ENCODE measurements around the gene ARHGAP30.
"Not testable (repeated sequence)": the region's sequence is repeated elsewhere in the genome, so short reads cannot be mapped to it uniquely, and the experiment has no call there.

ARHGAP30 gene

DNA sequence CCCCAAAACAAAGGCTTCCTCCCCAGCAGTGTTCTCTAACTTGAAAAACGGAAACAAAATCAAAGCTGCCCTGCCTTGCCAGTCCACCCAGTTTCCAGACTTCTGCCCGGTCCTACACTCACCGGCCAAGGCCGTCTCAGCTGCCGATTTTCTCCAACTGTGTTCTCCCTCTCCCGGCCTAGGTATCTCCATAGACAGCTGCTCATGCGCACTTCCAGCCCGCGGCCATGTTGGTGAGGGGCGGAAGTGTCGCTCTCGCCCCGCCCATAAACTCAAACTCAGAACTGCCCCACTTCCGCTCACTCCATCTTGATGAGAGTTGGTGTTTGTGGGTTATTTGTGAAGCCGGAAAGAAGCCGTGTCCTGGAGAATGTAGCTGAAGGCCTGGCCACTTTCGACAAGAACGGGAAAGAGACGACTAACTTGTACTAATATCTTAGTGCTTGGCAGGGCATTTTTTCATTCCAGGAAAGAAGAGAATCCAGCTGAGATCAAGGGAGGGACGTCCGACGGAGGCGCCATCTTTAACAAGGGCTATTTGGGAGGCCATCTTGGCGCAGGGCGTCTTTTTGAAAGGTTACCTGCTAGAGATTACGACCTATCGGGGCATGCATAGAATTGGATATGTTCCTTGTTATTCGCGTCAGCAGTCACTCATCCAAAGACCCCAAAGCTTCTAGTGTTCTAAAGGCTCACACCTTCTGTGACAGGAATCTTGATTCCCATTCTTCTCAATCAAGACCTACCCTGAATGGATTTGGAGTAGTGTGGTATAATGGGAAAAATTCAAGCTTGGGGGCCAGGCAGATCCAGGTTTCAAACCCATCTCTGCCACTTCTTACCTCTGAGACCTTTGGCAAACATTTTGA, 23.7 kb downstream of the ARHGAP30 start, which contains the start of gene USF1:
USF1 (minus strand) TSS at position 242 of the 869 bp plus-strand sequence. CDS start 2,702 bp downstream, outside the sequence.
- DNase-seq: peak in 55 of 56 donors; percentile 40 to 95 (median 89)

DNA sequence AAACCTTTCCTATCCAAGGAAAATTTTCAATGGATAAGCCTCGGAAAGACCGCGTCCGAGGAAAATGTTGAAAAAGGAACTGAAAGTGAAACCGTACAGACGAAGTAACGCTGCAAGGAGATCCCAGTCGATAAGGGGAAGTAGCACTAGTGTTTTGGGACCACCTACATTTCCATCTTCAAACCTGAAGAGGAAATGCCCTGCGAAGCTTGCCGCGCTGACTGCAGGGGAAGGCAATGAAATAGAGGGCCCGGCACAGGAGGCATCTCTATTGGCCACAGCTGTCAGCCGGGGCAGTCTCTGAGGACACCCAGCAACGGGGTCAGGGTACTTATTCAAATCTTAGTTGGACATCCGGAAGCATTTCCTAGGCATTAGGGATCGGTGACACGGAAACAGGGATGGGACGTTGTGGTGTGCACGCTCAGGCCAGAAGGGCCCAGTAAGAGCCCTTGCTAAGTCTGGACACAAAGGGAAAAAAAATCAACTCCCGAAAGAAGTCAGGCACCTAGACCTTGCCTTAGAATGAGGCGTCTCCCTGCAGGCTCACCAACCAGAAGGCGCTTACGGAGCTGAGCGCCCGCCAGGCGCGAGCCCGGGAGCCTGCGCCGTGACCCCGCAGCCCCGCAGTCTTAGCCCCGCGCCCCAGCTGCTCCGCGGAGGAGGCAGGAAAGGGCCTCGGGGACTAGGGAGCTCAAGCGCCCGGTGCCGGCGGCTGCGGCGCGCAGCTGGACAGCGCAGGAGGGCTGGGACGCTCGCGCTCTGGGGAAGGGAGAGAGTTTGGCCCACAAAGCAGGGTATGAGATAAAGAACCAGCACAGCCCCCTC, 24.6 kb downstream of the ARHGAP30 start:
- DNase-seq: peak in 47 of 56 donors; percentile 18 to 79 (median 58)

DNA sequence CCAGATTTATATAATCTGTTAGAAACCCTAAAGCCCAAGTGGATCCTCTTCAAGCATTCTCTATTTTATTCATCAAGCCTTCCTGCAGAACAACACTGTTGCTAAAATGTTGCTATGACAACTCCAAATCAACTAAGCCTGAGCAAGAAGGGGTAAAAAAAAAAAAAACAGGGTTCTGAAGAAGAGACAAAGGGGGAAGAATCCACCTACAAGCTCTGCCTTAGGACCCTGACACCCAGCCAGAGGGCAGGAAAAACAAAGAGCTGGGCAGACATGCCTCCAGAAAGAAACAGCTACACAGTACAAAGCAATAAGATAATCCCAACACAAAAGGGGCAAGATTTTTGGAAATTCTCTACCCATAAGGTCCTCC, 25.2 kb downstream of the ARHGAP30 start:
- no peak for DNase-seq

DNA sequence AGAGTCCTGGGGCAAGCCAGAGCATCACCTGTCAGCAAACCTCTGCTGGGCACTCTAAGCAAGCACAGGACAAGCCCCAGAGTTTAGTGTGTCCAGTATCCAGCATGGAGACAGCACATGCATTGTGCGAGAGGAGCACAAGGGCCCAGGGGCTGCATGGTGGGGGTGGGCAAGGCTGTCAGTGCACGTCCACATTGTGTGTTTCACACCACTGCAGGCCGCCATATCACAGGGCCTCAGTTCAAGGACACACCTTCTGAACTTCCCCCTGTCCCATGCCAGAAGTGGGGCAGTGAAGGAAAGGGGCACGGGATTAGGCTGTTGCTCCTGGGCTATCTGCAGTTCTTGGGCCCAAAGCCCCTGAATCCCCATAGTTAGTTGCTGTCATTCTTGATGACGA, 30.1 kb downstream of the ARHGAP30 start:
- DNase-seq: no peak

DNA sequence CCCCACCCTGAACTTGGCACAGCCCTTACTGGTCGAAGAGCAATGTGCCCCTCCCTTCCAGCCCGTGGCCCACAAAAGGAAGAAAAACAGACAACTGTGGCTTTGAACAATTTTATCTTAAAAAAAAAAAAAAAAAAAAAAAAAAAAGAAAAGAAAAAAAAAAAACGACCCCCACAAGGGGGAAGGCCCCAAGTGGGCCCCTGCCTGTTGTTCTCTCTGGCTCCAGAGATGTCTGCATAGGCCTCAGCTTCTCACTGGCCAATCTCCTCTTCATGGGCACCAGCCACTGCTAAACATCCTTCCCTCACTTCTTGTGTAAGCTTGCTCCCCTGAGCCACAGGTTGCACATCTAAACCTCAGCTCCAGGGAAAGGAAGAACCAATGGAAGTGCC, 30.5 kb downstream of the ARHGAP30 start:
- no peak for DNase-seq

DNA sequence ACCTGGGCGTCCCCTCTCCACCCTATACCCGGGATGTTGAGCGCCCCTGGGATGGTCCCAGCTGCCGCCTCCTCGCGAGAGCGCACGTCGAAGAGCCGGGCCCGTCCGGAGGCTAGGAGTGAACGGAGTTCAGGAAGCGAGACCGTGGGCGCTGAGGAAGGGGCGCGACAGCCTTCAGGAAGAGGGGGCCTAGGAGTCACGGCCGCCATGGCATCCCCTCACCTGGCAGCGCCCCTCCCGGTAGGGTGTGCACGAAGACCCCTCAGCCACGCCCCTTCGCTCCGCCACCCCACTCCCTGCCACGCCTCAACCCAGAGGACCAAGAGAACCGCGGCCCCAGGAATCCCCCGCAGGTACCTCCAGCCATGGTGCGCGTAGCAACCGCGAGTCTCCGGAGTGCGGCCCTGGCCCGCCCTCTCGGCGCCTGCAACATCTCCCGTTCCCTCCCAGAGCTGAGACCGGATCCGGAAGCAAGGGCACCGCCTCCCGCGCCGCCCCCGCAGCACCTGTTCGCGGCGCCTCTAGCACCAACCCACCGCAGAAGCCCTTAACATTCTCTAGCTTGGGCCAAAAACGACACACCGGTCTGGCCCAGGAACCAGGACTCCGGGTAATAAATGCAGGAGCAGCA, 31.1 kb downstream of the ARHGAP30 start, which contains the start of gene TSTD1:
TSTD1 (minus strand) TSS at position 442 of the 631 bp plus-strand sequence; CDS start at position 367, 75 bp downstream.
- DNase-seq: peak in 35 of 56 donors; percentile 2 to 72 (median 37)

DNA sequence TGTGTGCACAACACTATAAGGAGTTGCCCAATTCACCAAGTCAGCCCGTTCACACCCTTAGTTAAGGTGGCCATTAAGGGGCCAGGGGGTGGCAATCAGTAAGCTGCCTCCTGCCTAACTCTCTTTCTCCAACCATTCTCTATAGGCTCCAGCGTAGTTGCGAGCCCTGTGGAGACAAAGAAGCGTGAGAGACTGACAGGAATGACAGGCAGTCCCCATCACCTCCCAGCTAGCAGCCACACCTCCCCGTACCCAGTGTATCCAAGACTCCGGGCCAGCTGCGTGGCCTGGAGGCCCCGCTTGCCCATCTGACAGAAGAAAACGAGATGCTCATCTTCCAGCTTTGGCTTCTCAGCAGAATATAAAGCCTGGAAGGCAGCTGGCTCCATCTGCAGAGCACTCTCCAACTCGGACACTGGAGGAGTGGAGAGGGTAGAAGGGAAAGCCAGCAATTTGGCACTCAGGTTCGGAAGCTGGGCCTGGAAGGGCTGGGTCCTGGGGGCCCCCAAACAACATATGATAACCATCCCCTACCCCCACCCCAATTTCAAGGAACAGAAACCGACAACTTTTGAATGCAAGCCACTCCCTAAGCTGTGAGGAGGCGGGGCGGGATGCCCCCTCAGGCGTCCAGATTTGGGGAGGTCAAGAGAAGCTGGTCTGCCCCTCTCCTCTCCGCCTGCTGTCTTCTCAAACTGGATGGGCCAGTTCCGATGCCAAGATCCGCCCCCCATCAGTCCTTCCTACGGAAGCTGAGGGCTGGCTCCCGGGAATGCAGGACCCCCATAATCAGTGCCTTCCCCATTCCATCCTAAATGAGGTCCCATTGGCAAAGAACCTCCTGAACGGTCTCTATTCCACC, 31.8 kb downstream of the ARHGAP30 start:
- peak in 1 of 56 donors; percentile 1 for DNase-seq

DNA sequence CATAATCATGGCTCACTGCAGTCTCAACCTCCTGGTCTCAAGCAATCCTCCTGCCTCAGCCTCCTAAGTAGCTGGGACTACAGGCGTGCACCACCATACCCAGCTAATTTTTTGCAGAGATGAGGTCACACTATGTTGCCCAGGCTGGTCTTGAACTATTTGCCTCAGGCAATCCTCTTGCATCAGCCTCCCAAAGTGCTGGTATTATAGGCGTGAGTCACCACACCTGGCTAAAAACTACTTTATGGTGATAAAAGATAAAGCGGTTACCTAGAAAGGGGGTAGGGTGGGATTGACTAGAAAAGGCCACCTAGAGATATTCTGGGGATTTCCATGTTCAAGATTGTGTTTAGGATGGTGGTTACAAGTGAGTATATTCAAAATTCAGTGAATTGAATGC, 35.9 kb downstream of the ARHGAP30 start:
- no peak for DNase-seq

DNA sequence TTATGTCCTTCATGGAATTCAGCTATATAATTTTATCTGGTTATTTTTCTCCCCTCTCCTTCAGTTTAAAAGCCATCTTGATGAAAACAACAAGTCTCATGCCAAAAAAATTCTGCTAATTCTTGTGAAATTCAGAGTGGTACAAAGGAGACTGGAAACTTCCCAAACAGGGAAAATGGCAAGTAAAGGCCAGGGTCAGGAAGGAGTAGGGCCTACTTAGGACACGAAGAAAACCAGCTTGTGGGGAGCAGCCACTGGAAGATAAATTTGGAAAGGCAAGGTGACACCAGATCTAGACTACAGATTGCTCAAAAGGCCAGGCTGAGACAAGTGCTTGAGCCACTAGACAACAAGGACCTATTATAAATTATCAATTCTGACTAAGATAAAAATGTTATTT, 37.3 kb downstream of the ARHGAP30 start:
- no peak for DNase-seq

DNA sequence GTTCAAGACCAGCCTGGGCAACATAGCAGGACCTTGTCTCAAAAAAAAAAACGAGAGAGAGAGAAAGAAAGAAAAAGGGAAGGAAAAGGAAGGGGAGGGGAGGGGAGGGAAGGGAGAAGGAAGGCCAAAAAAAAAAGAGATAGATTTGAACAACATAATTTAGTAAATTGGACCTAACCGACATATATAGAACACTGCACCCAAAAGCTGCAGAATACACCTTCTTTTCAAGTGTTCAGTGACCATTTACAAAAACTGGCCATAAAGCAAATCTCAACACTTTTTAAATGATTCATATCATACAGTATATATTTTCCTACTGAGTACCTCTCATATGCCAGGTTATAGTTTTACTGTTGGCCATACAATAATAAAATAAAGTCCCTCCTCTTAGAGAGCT, 37.8 kb downstream of the ARHGAP30 start:
- no peak for DNase-seq

DNA sequence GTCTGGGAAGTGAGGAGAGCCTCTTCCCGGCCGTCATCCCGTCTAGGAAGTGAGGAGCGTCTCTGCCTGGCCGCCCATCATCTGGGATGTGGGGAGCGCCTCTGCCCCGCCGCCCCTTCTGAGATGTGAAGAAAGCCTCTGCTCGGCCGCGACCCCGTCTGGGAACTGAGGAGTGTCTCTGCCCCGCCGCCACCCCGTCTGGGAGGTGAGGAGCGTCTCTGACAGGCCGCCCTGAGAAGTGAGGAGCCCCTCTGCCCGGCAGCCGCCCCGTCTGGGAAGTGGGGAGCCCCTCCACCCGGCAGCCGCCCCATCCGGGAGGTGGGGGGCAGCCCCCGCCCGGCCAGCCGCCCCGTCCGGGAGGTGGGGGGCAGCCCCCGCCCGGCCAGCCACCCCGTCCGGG, 40.2 kb downstream of the ARHGAP30 start:
- DNase-seq: not testable (repeated sequence)

DNA sequence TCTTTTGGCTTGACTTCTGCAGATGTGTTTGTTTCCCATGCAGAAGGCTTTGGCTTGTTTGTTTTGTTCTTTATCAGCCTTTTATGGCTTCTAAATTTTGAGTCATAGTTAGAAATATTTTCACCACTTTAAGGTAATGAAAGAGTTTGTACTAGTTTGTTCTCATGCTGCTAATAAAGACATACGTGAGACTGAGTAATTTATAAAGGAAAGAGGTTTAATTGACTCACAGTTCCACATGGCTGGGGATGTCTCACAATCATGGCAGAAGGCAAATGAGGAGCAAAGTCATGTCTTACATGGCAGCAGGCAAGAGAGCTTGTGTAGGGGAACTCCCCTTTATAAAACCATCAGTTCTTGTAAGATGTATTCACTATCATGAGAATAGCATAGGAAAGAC, 42.7 kb downstream of the ARHGAP30 start:
- not testable (repeated sequence) for DNase-seq

DNA sequence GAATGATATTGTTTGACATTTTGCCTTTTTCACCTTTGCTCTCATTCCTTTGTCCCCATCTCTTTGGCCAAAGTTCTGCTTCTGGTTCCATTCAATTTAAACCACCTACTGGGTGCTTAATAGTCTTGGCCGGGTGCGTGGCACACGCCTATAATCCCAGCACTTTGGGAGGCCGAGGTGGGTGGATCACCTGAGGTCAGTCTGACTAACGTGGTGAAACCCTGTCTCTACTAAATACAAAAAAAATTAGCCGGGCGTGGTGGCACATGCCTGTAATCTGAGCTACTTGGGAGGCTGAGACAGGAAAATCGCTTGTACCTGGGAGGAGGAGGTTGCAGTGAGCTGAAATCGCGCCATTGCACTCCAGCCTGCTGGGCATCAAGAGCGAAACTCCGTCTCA, 47.3 kb downstream of the ARHGAP30 start:
- DNase-seq: not testable (repeated sequence)

DNA sequence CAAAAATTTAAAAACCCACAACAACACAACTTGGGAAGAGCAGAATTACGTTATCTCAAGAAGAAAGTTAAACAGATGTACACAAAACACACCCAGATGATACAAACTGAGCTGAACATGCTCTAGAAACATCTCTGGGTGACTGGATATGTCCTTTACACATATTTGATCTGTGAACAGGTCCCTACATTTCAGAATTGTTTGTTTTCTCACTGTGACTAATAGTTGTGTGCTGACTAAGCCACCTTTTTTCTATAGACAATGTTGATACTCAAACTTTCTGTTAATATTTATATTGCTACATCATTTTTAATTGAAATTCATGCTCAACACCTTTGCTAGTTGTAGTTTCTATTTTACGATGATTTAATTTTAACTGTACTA, 47.7 kb downstream of the ARHGAP30 start:
- no peak for DNase-seq

DNA sequence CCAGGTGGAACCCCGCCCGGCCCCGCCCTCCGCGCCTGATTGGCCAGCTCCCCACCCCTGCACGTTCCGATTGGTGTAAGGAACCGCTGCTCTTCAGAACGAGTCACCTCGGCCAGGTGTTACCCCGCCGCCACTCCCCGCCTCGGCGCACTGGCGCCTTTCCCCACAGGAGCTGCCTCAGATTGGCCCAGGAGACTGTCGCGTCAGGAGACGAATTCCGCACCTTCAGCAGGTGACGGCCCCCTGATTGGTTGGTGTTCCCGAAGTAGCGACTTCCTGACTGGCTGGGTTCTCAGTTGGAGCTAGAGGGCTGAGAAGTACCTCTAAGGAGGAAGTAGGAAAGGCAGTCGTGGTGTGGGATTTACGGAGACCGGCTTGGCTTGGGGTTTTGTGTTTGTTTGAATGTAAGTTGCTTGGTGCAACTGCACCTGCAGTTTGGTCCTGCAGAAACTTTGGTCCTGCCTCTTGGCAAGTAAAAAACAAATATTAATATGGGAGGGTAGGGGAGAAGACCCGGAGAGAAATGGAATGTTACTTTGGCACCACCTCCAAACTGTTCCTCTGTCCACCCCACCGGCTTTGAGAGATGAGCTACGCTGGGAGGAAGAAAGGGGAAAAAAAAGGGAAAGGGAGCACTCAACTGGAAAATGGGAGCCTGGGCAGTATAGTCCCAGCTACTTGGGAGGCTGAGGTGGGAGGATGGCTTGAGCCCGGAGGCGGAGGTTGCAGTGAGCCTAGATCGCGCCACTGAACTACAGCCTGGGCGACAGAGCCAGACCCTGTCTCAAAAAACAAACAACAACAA, 48.3 kb downstream of the ARHGAP30 start:
- DNase-seq: peak in 50 of 56 donors; percentile 6 to 91 (median 68)

DNA sequence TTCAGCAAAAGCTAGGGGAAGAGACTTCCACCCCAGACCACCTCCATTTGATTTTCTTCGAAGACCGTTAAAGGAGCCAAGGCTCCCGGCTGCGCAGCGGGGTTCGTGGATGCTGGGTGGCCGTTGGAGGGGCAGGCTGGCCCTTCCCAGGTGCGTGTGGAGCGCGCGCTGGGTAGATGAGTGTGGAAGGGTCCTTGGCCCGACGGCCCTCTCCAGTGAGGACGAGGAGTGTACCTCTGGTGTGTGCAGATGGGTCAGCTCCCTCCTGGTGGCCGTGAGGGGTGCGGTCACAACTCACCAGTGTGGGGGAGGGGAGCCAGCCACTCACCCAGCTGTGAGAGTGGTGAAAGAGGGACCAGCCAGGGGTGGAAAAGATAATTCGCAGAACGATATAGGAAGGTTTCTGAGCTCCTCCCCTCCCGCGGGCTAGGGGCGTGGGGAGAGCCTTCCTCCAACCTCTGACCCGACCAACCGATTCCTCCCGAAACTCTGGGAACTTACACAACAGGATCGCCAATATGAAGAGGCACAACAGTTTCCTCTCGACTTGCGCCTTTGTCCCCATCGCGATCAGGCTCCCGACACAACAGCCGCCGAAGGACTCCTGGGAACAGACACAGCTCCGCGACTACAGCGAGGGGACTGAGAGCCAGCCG, 49.1 kb downstream of the ARHGAP30 start, which contains the start of gene F11R:
F11R (minus strand) TSS at position 644 of the 656 bp plus-strand sequence; CDS start at position 565, 79 bp downstream.
- DNase-seq: peak in 1 of 56 donors; percentile 28

DNA sequence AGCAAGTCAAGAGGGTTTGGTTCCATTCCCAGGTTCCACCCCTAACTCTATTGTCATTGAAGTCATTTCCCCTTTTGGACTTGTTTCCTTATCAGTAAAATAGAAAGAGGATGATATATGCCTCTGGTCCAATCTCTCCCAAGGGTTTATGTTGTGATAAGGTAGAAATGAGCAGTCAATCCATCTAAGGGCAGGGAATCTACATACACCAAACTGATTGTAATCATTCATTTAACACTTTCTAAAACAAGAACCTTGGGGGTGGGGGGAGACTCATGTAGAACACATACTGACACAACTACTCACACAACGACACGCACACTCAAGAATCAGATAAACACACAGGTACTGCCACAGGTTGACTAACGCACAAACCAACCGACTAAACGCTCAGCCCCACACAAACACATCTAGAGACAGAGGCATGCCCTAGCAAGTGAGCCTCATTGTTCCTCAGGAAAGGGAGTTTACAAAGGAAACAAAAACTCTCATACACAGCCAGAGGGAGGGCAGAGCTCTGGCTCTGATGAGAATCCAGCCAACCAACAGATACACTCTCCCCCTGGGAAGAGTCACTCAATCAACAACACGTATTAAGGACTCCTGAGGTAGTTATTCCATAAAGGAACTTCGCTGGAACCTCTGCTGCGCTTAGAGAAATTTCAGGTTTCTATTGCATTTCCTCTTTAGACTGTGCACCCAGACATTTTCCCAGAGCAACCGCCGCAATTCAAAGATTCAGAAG, 49.8 kb downstream of the ARHGAP30 start:
- DNase-seq: no peak

DNA sequence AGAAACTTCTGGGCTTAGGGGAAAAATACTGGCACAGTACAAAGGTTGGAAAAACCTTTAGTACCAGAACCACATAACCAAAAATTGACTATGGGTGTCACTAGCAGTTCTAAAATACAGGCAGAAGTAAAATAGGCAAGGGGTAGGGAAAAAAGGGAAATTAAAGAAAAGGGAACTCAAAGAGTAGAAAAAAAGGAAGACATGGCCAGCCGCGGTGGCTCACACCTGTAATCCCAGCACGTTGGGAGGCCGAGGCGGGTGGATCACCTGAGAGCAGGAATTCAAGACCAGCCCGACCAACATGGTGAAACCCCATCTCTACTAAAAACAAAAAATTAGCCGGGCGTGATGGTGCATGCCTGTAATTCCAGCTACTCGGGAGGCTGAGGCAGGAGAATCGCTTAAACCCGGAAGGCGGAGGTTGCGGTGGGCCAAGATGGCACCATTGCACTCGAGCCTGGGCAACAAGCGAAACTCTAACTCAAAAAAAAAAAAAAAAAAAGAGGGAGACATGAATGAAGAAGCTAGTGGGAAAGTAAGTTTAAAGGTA, 50.5 kb downstream of the ARHGAP30 start:
- not testable (repeated sequence) for DNase-seq
